GM19240 (cell line): ENCODE measurements around the gene OR2J3.
"Not testable (repeated sequence)": the region's sequence is repeated elsewhere in the genome, so short reads cannot be mapped to it uniquely, and the experiment has no call there.

Source experiments
- DNase-seq: peaks from one replicate; pipeline ENCODE4 v3.0.0; 2011; ENCODE audit warnings: low spot score; ENCODE audit not compliant: insufficient read length

OR2J3 gene

DNA sequence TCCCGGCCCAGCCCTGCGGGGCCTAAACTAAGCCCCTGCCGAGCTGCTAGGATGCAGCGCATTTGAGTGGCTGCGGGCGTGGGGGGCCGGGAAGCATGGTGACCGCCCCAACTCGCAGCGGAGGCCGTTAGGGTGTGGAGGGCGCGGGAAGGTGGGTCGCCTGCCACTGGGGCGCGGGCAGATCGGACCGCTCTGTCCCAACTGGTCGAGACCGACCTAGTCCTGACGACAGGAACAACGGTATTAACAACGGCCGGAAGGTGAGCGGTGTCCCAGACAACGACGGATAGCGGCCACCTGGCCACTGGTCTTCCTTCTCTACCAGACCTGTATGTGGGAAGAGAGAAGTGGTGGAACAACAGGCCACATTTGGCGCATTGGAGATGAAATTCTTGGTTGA is 52.1 kb downstream of the OR2J3 start:
- DNase-seq, result not testable (repeated sequence)
